Colonic mucosa (tissue), 4 donors: ENCODE data around the gene GNAL. TPM values are rescaled to one million over a fixed set of nuclear protein-coding genes. Genes with fewer than 3 reads are reported as not detected.

Experiments used
- DNase-seq: peaks from one replicate; pipeline ENCODE4 v3.0.0-alpha.2; 2020
- H3K27ac ChIP-seq: fragments of 200-600 bp; one replicate; pipeline ENCODE4 v1.8.0; 2021
- H3K27me3 ChIP-seq: fragments of 200-600 bp; one replicate; pipeline ENCODE4 v1.8.0; 2021
- H3K36me3 ChIP-seq: fragments of 200-600 bp; one replicate; pipeline ENCODE4 v1.8.0; 2021
- H3K4me1 ChIP-seq: fragments of 200-600 bp; one replicate; pipeline ENCODE4 v1.8.0; 2021; ENCODE audit warnings: mild to moderate bottlenecking
- H3K4me3 ChIP-seq: fragments of 200-600 bp; one replicate; pipeline ENCODE4 v1.8.0; 2021
- H3K9ac ChIP-seq, 2 donors: one replicate each; pipeline ENCODE4 v1.7.0; 2013; ENCODE audit warnings: control low read depth in 2 of 2, low read depth in 2 of 2, low read length in 2 of 2
- H3K9me3 ChIP-seq: fragments of 200-600 bp; one replicate; pipeline ENCODE4 v1.8.0; 2021
- intact Hi-C: fragments of 100-400 bp; cut with DNase I; formaldehyde crosslinking; loops from one replicate; pipeline ENCODE4 v1.14.1; 2022
- total RNA-seq, 2 donors: library from RNA; stranded (reverse); fragmentation: NEBNext Ultra II Directional in 1 of 2; extraction: Animal tissue kit (Norgen Biotek cat#: 25700) in 1 of 2; gene quantifications; one replicate each; pipeline ENCODE4 v1.2.1, GENCODE V29; 2021
- TF ChIP-seq, protein P1 (sequence below): fragments of 200-600 bp; IDR thresholded peaks from one replicate; pipeline ENCODE4 v1.8.0; 2022; ENCODE audit warnings: antibody characterized with exemption, mild to moderate bottlenecking
- donor health status: healthy.
- donor health status: DM: no; HTN: no; CAD: no.
- donor health status: DM: no; HTN: no; CAD: no.

GNAL gene
- total RNA-seq, 2 donors from 2014 or later, result 2.0 to 2.6 TPM

DNA sequence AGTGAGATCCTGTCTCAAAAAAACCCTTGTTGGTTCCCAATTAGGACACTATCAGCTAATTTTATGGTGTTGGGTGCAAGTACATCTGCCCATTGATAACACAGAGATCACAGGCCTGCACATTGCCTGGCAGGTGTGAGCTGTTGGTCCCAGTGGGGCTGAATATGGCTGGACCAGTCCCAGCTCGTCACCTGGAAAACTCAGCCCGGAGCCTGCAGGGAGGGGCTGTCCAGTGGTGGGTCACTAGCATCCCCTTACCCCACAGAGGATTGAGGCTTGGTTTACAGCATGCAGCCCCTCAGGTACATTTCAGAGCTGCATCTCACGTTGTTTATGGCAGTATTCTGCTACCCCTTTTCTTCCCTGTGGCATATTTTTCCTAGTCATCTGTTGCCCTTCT, 121.3 kb downstream of the GNAL start:
- intact Hi-C loops, result no loop called here
- no peak for DNase-seq
- Histone ChIP-seq H3K27me3 (no peaks in the 10 kb centered on the region), H3K36me3 (no peaks in the 10 kb centered on the region), H3K4me1 (no peaks in the 10 kb centered on the region), H3K27ac (no peak overlapping the region), H3K4me3 (no peak overlapping the region), H3K9ac (no peak overlapping the region), H3K9me3 (no peaks in the 10 kb centered on the region)
- TF ChIP-seq, protein P1, sequence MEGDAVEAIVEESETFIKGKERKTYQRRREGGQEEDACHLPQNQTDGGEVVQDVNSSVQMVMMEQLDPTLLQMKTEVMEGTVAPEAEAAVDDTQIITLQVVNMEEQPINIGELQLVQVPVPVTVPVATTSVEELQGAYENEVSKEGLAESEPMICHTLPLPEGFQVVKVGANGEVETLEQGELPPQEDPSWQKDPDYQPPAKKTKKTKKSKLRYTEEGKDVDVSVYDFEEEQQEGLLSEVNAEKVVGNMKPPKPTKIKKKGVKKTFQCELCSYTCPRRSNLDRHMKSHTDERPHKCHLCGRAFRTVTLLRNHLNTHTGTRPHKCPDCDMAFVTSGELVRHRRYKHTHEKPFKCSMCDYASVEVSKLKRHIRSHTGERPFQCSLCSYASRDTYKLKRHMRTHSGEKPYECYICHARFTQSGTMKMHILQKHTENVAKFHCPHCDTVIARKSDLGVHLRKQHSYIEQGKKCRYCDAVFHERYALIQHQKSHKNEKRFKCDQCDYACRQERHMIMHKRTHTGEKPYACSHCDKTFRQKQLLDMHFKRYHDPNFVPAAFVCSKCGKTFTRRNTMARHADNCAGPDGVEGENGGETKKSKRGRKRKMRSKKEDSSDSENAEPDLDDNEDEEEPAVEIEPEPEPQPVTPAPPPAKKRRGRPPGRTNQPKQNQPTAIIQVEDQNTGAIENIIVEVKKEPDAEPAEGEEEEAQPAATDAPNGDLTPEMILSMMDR, result no peak

GRCh38 chr18:11811009-11811408, 121.9 kb downstream of the GNAL start:
- Histone ChIP-seq H3K4me3 (no peak overlapping the region), H3K4me1 (no peaks in the 10 kb centered on the region), H3K9me3 (no peaks in the 10 kb centered on the region), H3K9ac (no peak overlapping the region), H3K27ac (no peak overlapping the region), H3K36me3 (no peaks in the 10 kb centered on the region), H3K27me3 (no peaks in the 10 kb centered on the region)
- TF ChIP-seq, protein P1, result no peak
- intact Hi-C loops, result no loop called here
- no peak for DNase-seq

DNA sequence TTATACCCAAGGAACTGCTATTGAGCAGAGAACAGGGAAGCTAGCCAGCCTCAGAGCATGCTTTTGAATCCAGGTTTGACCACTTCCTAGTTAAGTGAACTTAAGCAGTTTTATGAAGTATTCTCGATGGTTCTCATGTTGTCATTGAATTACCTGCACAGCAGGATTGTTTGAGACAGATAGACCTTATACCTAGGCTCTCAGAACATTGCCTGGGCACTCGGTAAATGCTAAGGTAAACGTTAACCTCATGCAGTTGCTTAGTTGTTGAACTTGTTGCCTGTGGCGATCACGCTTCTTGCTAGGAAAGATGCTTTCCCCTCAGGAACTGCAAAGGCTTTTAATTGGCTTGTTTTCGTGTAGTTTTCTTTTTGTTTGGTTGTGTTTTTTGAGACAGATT, 128.2 kb downstream of the GNAL start:
- TF ChIP-seq, protein P1, result no peak
- no peaks in the 10 kb centered on the region for H3K27me3 ChIP-seq
- DNase-seq, result no peak
- H3K4me1 ChIP-seq, result no peaks in the 10 kb centered on the region
- H3K9me3 ChIP-seq, result no peaks in the 10 kb centered on the region
- H3K27ac ChIP-seq, result no peak overlapping the region
- intact Hi-C loops, result no loop called here
- no peak overlapping the region for H3K4me3 ChIP-seq
- H3K9ac ChIP-seq, result no peak overlapping the region
- no peaks in the 10 kb centered on the region for H3K36me3 ChIP-seq

GRCh38 chr18:11818486-11819203, 129.6 kb downstream of the GNAL start:
- Histone ChIP-seq H3K4me1 (no peaks in the 10 kb centered on the region), H3K36me3 (no peaks in the 10 kb centered on the region), H3K27me3 (no peaks in the 10 kb centered on the region), H3K9me3 (no peaks in the 10 kb centered on the region), H3K27ac (no peak overlapping the region), H3K9ac (no peak overlapping the region), H3K4me3 (no peak overlapping the region)
- DNase-seq, result no peak
- TF ChIP-seq, protein P1, result no peak
- intact Hi-C loops, result no loop called here

DNA sequence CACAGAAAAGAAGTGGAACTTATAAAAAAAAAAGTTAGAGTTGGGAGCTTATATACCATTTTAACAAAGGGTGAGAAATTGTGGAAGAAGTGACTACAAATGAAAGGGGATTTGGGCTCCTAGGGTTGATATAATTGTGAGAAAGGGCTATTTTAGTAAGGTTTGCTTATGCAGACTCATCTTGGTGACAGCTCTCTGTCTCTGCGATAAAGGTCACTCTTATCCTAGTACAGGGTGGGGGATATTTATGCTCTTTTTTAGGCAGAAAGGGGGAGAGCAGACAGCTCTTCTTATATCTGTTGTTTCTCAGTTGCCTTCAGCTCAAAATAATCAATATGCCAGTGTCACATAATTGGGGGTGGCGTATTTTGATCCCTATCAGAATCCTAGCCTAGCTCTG, 130.9 kb downstream of the GNAL start:
- TF ChIP-seq, protein P1, result no peak
- Histone ChIP-seq H3K36me3 (no peaks in the 10 kb centered on the region), H3K9me3 (no peaks in the 10 kb centered on the region), H3K4me3 (no peak overlapping the region), H3K4me1 (no peaks in the 10 kb centered on the region), H3K9ac (no peak overlapping the region), H3K27me3 (no peaks in the 10 kb centered on the region), H3K27ac (no peak overlapping the region)
- no peak for DNase-seq
- intact Hi-C loops, result no loop called here
